AG04450 (cell line): ENCODE data around the gene IL31. TPM values are rescaled to one million over a fixed set of nuclear protein-coding genes. Genes with fewer than 3 reads are reported as not detected.

ENCODE experiments used
- CTCF ChIA-PET: fragments of 300-600, 350-600 bp; formaldehyde crosslinking; extraction: SDS; loops from one replicate; lab custom pipeline; 2022; ENCODE audit warnings: antibody characterized with exemption, inconsistent platforms; lab: Charles Lee
- POLR2A ChIA-PET: fragments of 350-600 bp; formaldehyde crosslinking; extraction: SDS; loops from one replicate; lab custom pipeline; 2021; ENCODE audit warnings: antibody characterized with exemption, inconsistent platforms; lab: Yijun Ruan, JAX
- DNase-seq: peaks from one replicate; pipeline ENCODE4 v3.0.0-alpha.2; 2011; ENCODE audit warnings: low read depth, low spot score
- H3K27ac ChIP-seq: one replicate; pipeline ENCODE4 v1.5.1; 2012; ENCODE audit warnings: low read depth, low read length, control low read depth
- H3K27me3 ChIP-seq: one replicate; pipeline ENCODE4 v1.6.0; 2012; ENCODE audit warnings: low read length; ENCODE audit not compliant: control insufficient read depth, insufficient read depth
- H3K4me3 ChIP-seq: 2 replicates; pipeline ENCODE4 v1.5.1; 2011; ENCODE audit warnings: mild to moderate bottlenecking, low read depth, low read length, control low read depth
- H3K9me3 ChIP-seq: 2 replicates; pipeline ENCODE4 v1.5.1; 2012; ENCODE audit warnings: low read length; ENCODE audit not compliant: control insufficient read depth, insufficient read depth
- CTCF ChIP-seq: IDR thresholded peaks from 2 replicates; pipeline ENCODE4 v1.5.1; 2011; ENCODE audit warnings: low read depth, low read length, control low read depth, inconsistent platforms
- polyA plus RNA-seq: library from polyadenylated mRNA; depleted of rRNA; stranded (reverse); fragments of >200 nt; gene quantifications from 2 replicates; pipeline ENCODE4 v1.2.3, GENCODE V29; 2011

Gene IL31
- polyA plus RNA-seq, 1 experiment = not detected

GRCh38 chr12:122147514-122148290 is 26.3 kb downstream of the IL31 start:
- Histone ChIP-seq H3K9me3 (no peaks in the 10 kb centered on the region), H3K4me3 (no peak overlapping the region), H3K27me3 (peaks cover 2% of the 10 kb centered on the region), H3K27ac (no peak overlapping the region)
- TF ChIP-seq CTCF = no peak
- no peak for DNase-seq
- POLR2A ChIA-PET = interaction anchor here (0.7 kb wide), 1 partner anchor 83 kb away, joined by 3 read pairs; no protein-coding TSS in a partner anchor
- CTCF ChIA-PET = interaction anchor here (1.1 to 1.5 kb wide), 2 partner anchors 43 to 231 kb away, joined by 3 to 4 read pairs; no protein-coding TSS in a partner anchor

- no peak overlapping the region for H3K4me3 ChIP-seq
- ChIA-PET CTCF (interaction anchor here (1.2 kb wide), 1 partner anchor 45 kb away, joined by 3 read pairs; no protein-coding TSS in a partner anchor), POLR2A (no interaction called here)
- H3K27ac ChIP-seq = no peak overlapping the region
- H3K9me3 ChIP-seq = no peaks in the 10 kb centered on the region; the same call in 1 of the 2 replicates
- H3K27me3 ChIP-seq = no peaks in the 10 kb centered on the region
- TF ChIP-seq CTCF = no peak
- no peak for DNase-seq
These were observed 28.3 kb downstream of the IL31 start for GRCh38 chr12:122145505-122146330.

- no peak for DNase-seq
- ChIA-PET CTCF (no interaction called here), POLR2A (interaction anchor here (0.6 kb wide), 1 partner anchor 74 kb away, joined by 5 read pairs; no protein-coding TSS in a partner anchor)
- H3K4me3 ChIP-seq = no peak overlapping the region
- H3K9me3 ChIP-seq = no peaks in the 10 kb centered on the region; the same call in 1 of the 2 replicates
- no peaks in the 10 kb centered on the region for H3K27me3 ChIP-seq
- H3K27ac ChIP-seq = no peak overlapping the region
- no peak for TF ChIP-seq CTCF
These were observed 29.1 kb downstream of the IL31 start for GRCh38 chr12:122144885-122145284.

- no peak for TF ChIP-seq CTCF
- H3K9me3 ChIP-seq = no peaks in the 10 kb centered on the region; the same call in 1 of the 2 replicates
- no peaks in the 10 kb centered on the region for H3K27me3 ChIP-seq
- no peak for DNase-seq
- CTCF ChIA-PET = no interaction called here
- H3K4me3 ChIP-seq = no peak overlapping the region
- POLR2A ChIA-PET = no interaction called here
- H3K27ac ChIP-seq = no peak overlapping the region
These were observed 31.2 kb downstream of the IL31 start for GRCh38 chr12:122142857-122143256.
